GM23248 (cell line): ENCODE measurements around the gene TTC22. TPM values are rescaled to one million over a fixed set of nuclear protein-coding genes. Genes with fewer than 3 reads are reported as not detected.

ENCODE experiments used
- DNase-seq: peaks from one replicate; pipeline ENCODE4 v3.0.0-alpha.2; 2015
- H2AFZ ChIP-seq: fragments of 200-600 bp; sonication (generic); 2 replicates; pipeline ENCODE4 v1.6.1; 2016; ENCODE audit warnings: antibody characterized with exemption
- H3F3A ChIP-seq: fragments of 200-600 bp; sonication (generic); 2 replicates; pipeline ENCODE4 v1.6.1; 2016; ENCODE audit warnings: mild to moderate bottlenecking, antibody characterized with exemption, mixed run types; ENCODE audit not compliant: insufficient read depth
- H3K27ac ChIP-seq: fragments of 200-600 bp; sonication (generic); 2 replicates; pipeline ENCODE4 v1.5.1; 2016; ENCODE audit warnings: mild to moderate bottlenecking
- H3K27me3 ChIP-seq: fragments of 200-600 bp; sonication (generic); replicated peaks from 2 replicates; pipeline ENCODE4 v1.6.1; 2016; ENCODE audit warnings: mild to moderate bottlenecking; ENCODE audit not compliant: insufficient read depth
- H3K36me3 ChIP-seq: fragments of 200-600 bp; sonication (generic); 2 replicates; pipeline ENCODE4 v1.6.1; 2016; ENCODE audit warnings: low read depth, mild to moderate bottlenecking
- H3K4me1 ChIP-seq: fragments of 200-600 bp; sonication (generic); 2 replicates; pipeline ENCODE4 v1.6.1; 2016; ENCODE audit warnings: mild to moderate bottlenecking; ENCODE audit not compliant: insufficient read depth
- H3K4me2 ChIP-seq: fragments of 200-600 bp; sonication (generic); one replicate; pipeline ENCODE4 v1.6.1; 2016; ENCODE audit warnings: mild to moderate bottlenecking; ENCODE audit not compliant: unreplicated experiment
- H3K4me3 ChIP-seq: fragments of 200-600 bp; sonication (generic); 2 replicates; pipeline ENCODE4 v1.5.1; 2016; ENCODE audit warnings: mild to moderate bottlenecking
- H3K79me2 ChIP-seq: fragments of 200-600 bp; sonication (generic); 2 replicates; pipeline ENCODE4 v1.6.1; 2016; ENCODE audit warnings: mild to moderate bottlenecking; ENCODE audit not compliant: insufficient read depth
- H3K9ac ChIP-seq: fragments of 200-600 bp; sonication (generic); 2 replicates; pipeline ENCODE4 v1.6.1; 2016; ENCODE audit warnings: mild to moderate bottlenecking
- H3K9me2 ChIP-seq: fragments of 200-600 bp; sonication (generic); 2 replicates; pipeline ENCODE4 v1.6.1; 2016; ENCODE audit warnings: mixed run types, mild to moderate bottlenecking, moderate library complexity; ENCODE audit not compliant: insufficient read depth
- H3K9me3 ChIP-seq: fragments of 200-600 bp; sonication (generic); one replicate; pipeline ENCODE4 v1.6.1; 2017; ENCODE audit warnings: low read depth
- H4K20me1 ChIP-seq: fragments of 200-600 bp; sonication (generic); 2 replicates; pipeline ENCODE4 v1.6.0; 2016; ENCODE audit not compliant: insufficient read depth
- EZH2 ChIP-seq: fragments of 200-600 bp; sonication (generic); IDR thresholded peaks from 2 replicates; pipeline ENCODE4 v1.6.1; 2018; ENCODE audit warnings: antibody characterized with exemption, mild to moderate bottlenecking; ENCODE audit not compliant: insufficient read depth, poor library complexity, severe bottlenecking
- EZH2phosphoT487 ChIP-seq: fragments of 200-600 bp; sonication (generic); IDR thresholded peaks from 2 replicates; pipeline ENCODE4 v1.6.1; 2018; ENCODE audit warnings: antibody characterized with exemption, moderate library complexity, mild to moderate bottlenecking, low read depth; ENCODE audit not compliant: insufficient read depth
- WGBS, 2 experiments: methylation state at CpG; one replicate each; pipeline ENCODE4 v1.1.6; 2015 to 2017; ENCODE audit warnings: low lambda C conversion rate in 2 of 2, low coverage in 1 of 2; ENCODE audit errors: missing lambda C conversion rate in 2 of 2; 5-methylcytosine and 5-hydroxymethylcytosine counted together
- in situ Hi-C: fragments of 300-500 bp; cut with MboI; formaldehyde crosslinking; loops from 2 replicates; pipeline ENCODE4 v1.15.0; 2020
- polyA plus RNA-seq: library from polyadenylated mRNA; unstranded; fragments of >200 nt; fragmentation: Nextera tagmentation; extraction: Ambion mirVana; gene quantifications from 2 replicates; pipeline ENCODE4 v1.2.1, GENCODE V29; 2016
- total RNA-seq: library from RNA; depleted of rRNA; stranded (reverse); fragments of >200 nt; shearing (Covaris generic); gene quantifications from 2 replicates; pipeline ENCODE4 v1.2.3, GENCODE V29; 2014

Gene TTC22
- total and polyA plus RNA-seq, 2 experiments from 2014 or later, result not detected

DNA sequence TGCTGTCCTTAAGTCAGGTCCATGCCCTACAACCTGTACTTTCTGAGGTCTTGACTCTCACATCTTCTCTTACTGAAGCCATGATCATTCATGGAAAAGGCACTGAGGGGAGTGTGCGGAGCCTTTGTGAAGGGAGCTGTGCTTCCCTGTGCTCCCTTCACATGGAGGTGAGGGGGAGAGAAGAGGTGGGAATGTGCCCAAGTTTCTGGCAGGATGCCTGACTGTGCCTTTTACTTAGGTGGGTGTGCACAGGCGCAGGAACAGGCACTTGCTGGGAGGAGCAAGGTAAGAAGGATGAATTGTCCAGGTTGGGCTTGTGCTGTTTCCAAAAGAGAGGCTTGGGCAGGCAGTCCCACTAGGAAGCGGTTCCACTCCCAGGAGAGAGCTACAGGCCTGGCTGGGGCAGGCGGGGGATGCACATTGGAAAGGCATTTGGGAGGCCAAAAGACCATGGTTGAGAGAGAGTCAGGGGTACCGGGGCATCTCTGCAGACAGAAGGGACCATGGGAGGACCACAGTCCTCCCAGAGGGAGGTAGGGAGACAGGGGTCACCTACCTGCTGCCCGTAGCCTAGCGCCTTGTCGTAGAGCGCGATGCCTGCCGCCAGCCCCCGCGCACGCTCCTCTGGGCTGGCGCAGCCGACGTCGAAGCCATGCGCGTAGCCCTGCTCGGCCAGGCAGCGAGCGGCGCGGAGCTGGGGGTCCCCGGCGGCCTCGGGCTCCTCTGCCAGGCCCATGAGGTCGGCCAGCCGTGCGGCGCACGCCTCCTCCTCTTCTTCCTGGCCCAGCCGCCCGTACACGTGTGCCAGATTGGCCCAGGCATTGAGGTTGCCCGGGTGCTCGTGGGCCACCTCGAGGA lies 853 bp downstream of the TTC22 start:
- in situ Hi-C loops, result loop anchor here (25.0 kb wide), 1 partner anchor 688 kb away; no protein-coding TSS in a partner anchor
- Histone ChIP-seq H3K36me3 (no peaks in the 10 kb centered on the region), H3K9me2 (no peaks in the 10 kb centered on the region), H3K4me1 (peaks cover 7% of the 10 kb centered on the region; the same call in 1 of the 2 replicates), H3K9me3 (no peaks in the 10 kb centered on the region), H2AFZ (peak overlapping the region; percentile 42), H3K27me3 (peaks cover 16% of the 10 kb centered on the region), H3F3A (peaks cover 13% of the 10 kb centered on the region), H3K4me3 (peak overlapping the region; percentile 56), H3K79me2 (no peaks in the 10 kb centered on the region), H4K20me1 (no peaks in the 10 kb centered on the region), H3K4me2 (peak overlapping the region; percentile 41), H3K9ac (no peak overlapping the region), H3K27ac (no peak overlapping the region)
- TF ChIP-seq EZH2phosphoT487, result no peak
- no peak for DNase-seq
- 45 to 47% methylated on average over 34 to 35 of the region's 39 CpGs for WGBS, 2 experiments

DNA sequence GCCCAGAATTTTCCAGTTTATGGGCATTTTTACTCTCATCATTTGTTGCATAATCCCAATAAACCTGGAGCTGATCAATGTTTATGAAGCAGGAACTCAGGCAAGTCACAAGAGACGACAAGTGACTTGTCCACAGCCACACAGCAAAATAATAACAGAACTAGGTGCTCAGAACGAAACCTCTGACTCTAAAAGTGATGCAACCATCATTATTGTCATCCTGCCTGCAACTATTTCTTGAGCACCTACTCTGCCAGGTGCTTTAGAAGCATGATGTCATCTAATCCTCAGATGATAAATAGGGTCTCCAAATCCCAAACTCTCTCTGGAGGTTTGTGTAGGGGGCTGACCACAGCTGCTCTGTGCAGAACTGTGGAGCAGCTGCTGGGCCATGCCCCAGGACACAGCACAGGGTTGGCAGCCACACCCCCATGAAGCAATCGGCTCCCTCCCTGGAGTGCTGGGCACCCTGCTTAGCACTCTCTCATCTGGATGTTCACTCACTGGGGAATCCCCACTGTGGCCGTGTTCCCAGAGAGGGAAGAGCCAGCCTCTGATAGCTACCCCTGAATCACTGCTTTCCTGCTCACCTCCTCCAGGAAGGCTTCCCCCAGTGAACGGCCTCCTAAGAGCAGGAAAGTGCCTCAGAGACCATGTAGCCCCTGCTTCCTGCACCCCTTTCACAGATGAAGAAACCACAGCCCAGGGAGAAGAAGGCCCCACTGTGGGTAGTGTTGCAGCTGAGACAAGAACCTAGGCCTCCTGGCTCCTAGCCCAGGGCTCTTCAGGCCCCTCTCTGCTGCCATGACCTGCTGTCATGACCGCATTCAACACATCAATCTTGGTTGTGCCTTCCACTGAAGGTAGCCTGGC lies 2.1 kb downstream of the TTC22 start:
- Histone ChIP-seq H3K4me2 (no peak overlapping the region), H3K9me3 (no peaks in the 10 kb centered on the region), H3K27ac (no peak overlapping the region), H2AFZ (no peak overlapping the region), H3K4me1 (peaks cover under 1% of the 10 kb centered on the region; the same call in 1 of the 2 replicates), H3K79me2 (no peaks in the 10 kb centered on the region), H3K27me3 (peaks cover 16% of the 10 kb centered on the region), H3K9ac (no peak overlapping the region), H3K9me2 (no peaks in the 10 kb centered on the region), H4K20me1 (no peaks in the 10 kb centered on the region), H3F3A (0 out of 2 replicates have a peak, but pooled peaks cover 2% of the 10 kb centered on the region), H3K4me3 (no peak overlapping the region), H3K36me3 (no peaks in the 10 kb centered on the region)
- in situ Hi-C loops, result no loop called here
- TF ChIP-seq EZH2phosphoT487 (no peak), EZH2 (no peak)
- peak; percentile 70 for DNase-seq
- 59 to 68% methylated on average over 5 to 6 of the region's 6 CpGs for WGBS, 2 experiments

DNA sequence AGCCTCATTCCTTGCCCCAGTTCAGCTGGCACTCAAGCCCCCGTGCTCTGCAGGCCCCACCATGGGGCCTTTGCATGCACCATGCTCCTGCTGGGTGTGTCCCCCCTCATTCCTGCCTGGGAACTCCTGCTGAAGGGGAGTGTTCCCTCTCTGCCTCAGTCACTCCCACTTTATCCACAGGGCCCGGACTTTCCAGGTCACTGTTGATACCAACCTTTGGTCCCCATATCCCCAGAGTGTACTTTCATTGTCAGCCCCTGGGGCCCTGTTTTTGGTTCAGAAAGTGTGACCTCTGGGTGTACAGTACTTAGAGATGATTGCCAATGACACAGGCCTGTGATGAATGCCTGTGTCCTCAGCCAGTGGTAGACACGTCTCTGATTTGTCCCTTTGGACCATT lies 2.9 kb downstream of the TTC22 start:
- no peak for TF ChIP-seq EZH2
- TF ChIP-seq EZH2phosphoT487, result no peak
- Histone ChIP-seq H3K9me3 (no peaks in the 10 kb centered on the region), H3K27me3 (peaks cover 16% of the 10 kb centered on the region), H2AFZ (no peak overlapping the region), H3K4me1 (no peaks in the 10 kb centered on the region), H3K36me3 (no peaks in the 10 kb centered on the region), H3K4me3 (no peak overlapping the region), H3F3A (no peaks in the 10 kb centered on the region), H3K9ac (no peak overlapping the region), H3K9me2 (no peaks in the 10 kb centered on the region), H3K4me2 (no peak overlapping the region), H4K20me1 (no peaks in the 10 kb centered on the region), H3K27ac (no peak overlapping the region), H3K79me2 (no peaks in the 10 kb centered on the region)
- no peak for DNase-seq
- in situ Hi-C loops, result no loop called here
- WGBS, 2 experiments, result 14 to 35% methylated on average over 3 of the region's 3 CpGs

DNA sequence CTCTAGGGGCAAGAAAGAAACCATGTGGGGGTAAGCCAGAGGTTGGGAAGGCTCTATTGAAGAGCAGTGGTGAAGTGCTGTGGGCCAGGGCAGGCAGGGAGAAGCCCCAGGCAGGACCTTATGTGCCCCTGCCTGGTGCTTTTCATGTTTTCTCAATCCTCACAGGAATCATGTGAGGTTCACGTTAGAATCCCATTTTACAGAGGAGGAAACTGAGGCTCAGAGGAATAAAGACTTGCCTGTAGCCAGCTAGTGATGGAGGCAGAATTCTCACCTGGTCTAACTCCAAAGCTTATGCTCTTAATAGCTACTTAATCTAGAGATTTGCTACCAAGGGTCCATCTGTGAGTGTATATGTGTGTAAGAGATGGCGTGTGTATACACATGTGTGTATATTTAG lies 4.2 kb downstream of the TTC22 start:
- WGBS, 2 experiments, result 88 to 94% methylated on average over 2 of the region's 2 CpGs
- no peaks in the 10 kb centered on the region for H4K20me1 ChIP-seq
- no peaks in the 10 kb centered on the region for H3K79me2 ChIP-seq
- no peak for TF ChIP-seq EZH2phosphoT487
- TF ChIP-seq EZH2, result no peak
- H3K27me3 ChIP-seq, result peaks cover 13% of the 10 kb centered on the region
- H3K9me3 ChIP-seq, result no peaks in the 10 kb centered on the region
- DNase-seq, result no peak
- no peak overlapping the region for H3K27ac ChIP-seq
- H3K36me3 ChIP-seq, result no peaks in the 10 kb centered on the region
- no peak overlapping the region for H3K9ac ChIP-seq
- no peak overlapping the region for H3K4me3 ChIP-seq
- in situ Hi-C loops, result no loop called here
- H3K4me1 ChIP-seq, result no peaks in the 10 kb centered on the region
- H3F3A ChIP-seq, result no peaks in the 10 kb centered on the region
- H3K4me2 ChIP-seq, result no peak overlapping the region
- H2AFZ ChIP-seq, result no peak overlapping the region
- H3K9me2 ChIP-seq, result no peaks in the 10 kb centered on the region
